Smooth muscle cell of the brain vasculature (primary cell): ENCODE data around the gene SLC25A11.

Source experiments
- DNase-seq: peaks from one replicate; pipeline ENCODE4 v3.0.0-alpha.2; 2012; ENCODE audit warnings: low read depth, low spot score

Gene SLC25A11, protein sequence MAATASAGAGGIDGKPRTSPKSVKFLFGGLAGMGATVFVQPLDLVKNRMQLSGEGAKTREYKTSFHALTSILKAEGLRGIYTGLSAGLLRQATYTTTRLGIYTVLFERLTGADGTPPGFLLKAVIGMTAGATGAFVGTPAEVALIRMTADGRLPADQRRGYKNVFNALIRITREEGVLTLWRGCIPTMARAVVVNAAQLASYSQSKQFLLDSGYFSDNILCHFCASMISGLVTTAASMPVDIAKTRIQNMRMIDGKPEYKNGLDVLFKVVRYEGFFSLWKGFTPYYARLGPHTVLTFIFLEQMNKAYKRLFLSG

GRCh38 chr17:4939796-4940554, at the start of gene SLC25A11, which contains the start of gene RNF167:
TSS of gene SLC25A11 (minus strand) at chr17:4940046. CDS start at chr17:4939910, 136 bp downstream.
TSS of gene RNF167 (plus strand) at chr17:4940268. CDS start at chr17:4940910, 642 bp downstream.
- peak; percentile 99 for DNase-seq

- no peak for DNase-seq
Measured at GRCh38 chr17:4987767-4988567, 48.1 kb upstream of the SLC25A11 start.

DNA sequence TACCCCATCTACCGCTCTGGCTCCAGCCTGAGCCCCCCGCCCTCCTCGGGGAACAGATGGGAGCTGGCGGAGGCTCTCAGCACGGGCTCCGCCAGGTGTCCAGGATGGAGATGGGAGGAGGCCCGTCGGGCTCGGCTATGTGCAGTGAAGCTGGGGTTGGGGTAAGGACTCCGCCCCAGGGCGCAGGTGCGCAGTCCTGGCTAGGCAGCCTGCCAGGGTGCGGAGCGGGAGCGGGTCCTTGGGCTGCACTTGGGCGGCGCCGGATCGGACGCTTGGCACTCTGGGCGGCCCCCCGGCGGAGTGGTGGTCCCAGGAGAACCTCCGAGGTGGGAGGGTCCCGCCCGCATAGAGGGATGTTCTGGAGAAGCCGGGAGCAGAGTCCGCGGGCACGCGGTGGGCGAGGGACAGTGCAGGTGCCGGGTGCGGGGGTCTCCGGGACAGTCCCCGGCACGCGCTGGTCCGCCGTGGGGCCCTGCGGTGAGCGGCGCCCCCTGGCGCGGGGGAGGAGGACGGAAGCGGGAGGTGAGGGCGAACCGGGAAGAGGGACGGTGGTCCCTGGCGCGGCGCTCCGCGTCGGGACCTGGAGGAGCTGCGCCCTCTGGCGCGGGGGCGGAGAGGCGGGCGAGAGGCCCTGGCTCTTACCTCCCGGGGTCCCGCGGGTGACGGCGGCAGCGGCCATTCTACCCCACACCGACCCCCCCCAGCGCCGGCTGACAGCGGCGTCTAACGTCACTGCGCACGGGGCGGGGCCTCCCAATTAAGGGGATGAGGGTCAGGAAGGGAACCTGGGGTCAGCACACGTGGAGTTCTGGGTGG, 47.3 kb upstream of the SLC25A11 start, which contains the start of gene CAMTA2:
TSS of gene CAMTA2 (minus strand) at position 725 of the 816 bp plus-strand sequence. CDS start 1,453 bp downstream, outside the sequence.
- no peak for DNase-seq

DNA sequence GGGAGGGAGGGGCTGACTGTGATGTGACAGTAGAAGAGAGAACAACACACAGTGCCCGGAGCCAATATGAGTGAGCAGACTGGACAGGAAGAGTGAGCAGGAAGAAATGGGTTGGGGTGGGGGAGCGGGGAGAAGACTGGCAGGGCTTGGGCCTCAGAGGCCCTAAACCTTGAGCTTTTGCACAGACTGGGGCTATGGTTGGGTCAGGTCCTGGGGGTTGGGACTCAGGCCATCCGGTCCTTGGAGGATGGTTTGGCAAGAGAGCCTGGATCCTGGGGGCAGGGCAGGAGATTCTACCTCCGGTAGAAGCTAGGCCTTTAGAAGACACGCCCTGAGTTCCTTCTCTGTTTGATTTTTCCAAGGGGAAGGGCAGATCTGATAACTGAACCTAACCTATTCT, 46.6 kb upstream of the SLC25A11 start:
- no peak for DNase-seq

- DNase-seq = no peak
Measured at GRCh38 chr17:4982305-4982704, 42.5 kb upstream of the SLC25A11 start.

GRCh38 chr17:4980644-4981216, 40.9 kb upstream of the SLC25A11 start:
- DNase-seq = no peak

- DNase-seq = no peak
Measured at GRCh38 chr17:4978726-4979125, 38.9 kb upstream of the SLC25A11 start.

DNA sequence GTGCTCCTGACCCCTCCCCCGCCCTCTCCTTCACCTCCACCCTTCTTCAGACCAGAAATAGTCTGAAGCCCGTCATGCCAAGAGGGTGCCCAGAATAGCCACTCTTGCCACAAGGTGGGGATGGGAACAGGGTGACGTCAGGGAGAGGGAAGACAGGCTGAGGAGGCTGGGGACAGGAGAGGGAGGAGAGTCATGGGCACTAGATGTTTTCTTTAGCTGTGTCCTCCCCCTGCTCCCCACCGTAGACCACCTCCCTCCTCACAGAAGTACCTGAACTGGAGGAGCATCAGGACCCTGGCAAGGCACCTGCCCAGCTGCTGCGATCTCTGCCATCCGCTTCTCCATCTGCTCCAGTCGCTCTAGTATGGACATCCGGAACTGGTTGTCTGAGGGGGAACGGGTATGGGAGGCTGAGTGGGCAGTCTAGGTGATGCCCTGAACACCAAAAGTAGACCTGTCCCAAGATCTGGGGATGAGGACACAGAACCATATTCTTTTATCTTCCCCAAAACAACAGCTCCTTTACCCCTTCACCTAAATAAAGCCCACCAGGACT, 34.3 kb upstream of the SLC25A11 start:
- DNase-seq = no peak

- DNase-seq = no peak
Measured at GRCh38 chr17:4973256-4974114, 33.6 kb upstream of the SLC25A11 start.

DNA sequence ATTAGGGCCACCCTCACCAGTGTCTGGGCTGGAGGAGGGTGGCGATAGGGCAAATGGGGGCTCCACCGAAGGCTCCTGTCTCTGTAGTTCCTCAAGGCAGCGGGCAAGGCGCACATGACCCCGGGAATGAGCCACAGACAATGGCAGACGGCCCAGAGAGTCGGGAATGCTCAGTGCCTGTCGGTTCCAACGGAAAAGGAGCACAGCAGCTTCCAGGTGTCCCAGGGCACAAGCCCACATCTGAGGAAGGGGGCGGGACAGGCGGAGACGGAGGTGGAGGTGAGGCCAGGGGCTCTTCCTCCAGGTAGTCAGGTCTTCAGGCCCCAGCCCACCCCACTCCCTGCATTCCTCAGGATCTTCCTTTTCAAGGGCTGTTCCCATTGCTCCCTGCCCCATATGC, 32.9 kb upstream of the SLC25A11 start:
- DNase-seq = no peak

DNA sequence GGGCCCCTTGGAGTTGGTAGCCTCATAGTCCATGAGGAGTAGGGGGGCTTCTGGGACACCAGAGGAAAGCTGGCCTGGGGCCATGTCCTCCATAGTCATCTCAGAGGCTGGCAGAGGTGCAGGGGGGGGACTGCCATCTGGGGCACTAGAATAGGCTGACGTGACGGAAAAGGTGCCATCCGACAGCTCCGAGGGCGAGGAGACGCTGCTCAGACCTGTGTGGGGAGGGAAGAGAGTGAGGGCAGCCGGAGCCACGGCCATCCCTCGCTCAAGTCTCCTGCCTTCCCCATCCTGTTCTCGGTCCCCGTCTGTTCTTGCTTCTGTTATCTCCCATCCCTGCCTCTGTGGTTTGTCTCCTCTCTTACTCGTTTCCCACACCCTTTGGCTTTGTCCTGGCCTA, 32.5 kb upstream of the SLC25A11 start:
- DNase-seq = no peak

- no peak for DNase-seq
Measured at GRCh38 chr17:4971826-4972225, 32.0 kb upstream of the SLC25A11 start.

DNA sequence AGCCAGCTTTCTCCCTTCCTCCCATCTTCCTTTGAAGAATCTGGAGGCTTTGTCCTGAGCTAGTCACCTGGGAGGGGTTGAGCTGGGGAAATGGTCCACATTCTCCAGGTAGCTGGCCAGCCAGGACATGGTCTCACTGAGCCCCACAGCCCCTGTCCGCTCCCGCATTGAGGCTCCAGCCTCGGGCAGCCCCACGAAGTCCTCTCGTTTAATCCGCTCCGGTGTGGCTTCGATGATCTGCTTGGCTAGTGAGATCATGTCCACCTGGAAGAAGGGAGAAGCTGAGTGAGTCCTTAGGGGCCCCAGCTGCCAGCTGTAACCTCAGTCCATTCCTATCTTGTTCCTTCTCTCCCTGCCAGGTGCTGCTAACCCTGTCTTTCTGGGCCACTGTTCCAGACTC, 30.4 kb upstream of the SLC25A11 start:
- DNase-seq = no peak

DNA sequence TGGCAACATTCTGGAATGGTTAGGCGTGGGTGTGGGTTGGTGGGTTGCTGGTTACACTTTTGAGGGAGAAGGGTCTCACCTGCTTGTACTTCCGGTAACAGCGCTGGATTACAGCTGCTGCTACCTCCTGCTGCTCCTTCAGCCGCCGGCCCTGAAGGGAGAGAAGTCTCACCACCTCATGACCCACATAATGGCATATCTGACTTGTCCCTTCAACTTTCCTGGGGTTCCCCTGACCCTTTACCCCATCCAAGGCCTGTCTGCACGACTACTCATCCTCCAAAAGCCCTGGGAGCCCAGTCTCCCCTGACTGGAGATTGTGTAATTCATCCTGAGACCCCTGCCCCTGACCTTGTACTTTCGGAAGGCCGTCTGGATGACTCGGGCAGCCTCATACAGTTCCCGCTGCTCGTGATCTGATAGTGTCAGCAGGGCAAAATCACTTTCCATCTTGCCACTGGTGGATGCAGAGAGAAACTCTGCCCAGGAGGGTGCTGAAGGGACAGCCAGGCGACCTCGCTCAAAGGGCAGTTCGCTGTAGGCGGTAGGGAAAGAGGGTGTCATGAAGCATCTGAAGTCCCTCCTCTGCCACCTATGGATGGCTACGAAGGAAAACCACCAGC, 29.8 kb upstream of the SLC25A11 start:
- no peak for DNase-seq

DNA sequence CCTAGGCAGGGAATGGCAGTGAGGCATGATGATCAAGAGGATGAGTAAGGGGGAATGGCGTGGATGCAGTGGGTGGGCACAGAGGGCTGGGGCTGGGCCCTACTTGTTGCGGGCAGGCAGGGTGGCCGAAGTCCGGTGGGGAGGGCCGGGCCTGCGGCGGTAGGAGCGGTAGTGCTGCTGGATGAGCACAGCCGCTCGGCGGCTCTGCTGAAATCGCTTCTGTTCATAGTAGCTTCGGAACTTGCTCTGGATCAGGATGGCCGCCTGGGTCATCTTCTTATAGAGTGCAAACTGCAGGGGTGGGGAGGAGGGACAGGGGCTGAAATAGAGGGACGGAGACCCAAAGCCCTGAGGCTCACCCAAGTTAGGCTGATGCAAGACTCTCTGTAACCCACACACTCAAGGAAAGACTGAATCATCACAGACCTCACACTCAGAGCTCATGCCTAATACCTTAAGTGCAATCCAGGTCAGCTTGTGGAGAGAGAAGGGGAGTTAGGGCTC, 29.3 kb upstream of the SLC25A11 start:
- DNase-seq = no peak

- no peak for DNase-seq
Measured at GRCh38 chr17:4968486-4969046, 28.7 kb upstream of the SLC25A11 start.

DNA sequence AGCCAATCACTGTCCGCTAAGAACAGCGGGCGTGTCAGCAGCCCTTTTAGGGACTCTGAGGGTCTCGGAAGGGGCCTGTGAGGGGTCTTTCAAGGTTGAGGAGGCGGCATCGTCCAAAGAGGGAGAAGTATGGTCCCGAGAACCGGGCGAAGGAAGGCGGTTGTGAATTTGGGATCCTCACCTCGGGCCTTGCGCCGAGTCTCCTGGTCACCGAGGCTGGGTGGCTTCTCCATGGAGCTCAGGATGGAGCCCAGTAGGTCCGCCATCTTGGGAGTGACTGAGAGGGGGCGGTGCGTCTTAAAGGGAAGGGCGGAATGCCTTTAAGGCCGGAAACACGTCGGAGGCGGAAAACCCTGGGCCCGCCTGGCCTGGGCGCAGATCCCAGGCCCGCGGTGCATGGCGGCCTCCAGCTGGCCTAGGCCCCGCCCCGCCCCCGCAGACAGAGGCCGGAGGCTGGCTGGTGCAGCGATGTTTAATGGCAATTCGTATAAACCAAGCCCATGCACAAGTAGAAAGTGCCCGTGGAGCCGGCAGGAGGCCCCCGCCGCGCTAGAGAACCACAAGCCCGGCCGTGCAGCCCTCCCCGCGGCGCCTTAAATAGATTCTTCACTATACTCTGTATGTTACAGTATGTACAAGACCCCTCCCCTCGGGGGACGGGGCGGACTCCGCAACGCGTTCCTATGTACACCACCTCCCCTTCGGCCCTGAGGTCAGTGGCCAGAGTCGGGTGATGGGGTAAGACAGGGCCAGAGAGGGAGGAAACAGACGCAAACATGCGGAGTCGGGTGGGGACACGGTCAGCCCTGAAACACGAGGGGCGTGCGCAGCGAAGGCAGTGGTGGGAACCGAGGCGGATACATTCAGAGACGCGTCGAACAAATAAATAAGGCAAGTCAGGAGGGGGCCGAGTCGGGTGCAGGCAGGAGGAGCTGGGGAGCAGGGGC, 28.0 kb upstream of the SLC25A11 start, which contains the start of gene SPAG7:
TSS of gene SPAG7 (minus strand) at position 279 of the 947 bp plus-strand sequence. CDS start at position 266, 13 bp downstream.
- peak; percentile 97 for DNase-seq
